Hypothalamus (tissue), 51 donors: Measurements from ENCODE around the gene CCNI.
"Not testable (repeated sequence)": the region's sequence is repeated elsewhere in the genome, so short reads cannot be mapped to it uniquely, and the experiment has no call there.

Source experiments
- DNase-seq, 51 donors: peaks; one replicate each; lab custom pipeline; 2025; lab: John Stamatoyannopoulos, UW

Gene CCNI

DNA sequence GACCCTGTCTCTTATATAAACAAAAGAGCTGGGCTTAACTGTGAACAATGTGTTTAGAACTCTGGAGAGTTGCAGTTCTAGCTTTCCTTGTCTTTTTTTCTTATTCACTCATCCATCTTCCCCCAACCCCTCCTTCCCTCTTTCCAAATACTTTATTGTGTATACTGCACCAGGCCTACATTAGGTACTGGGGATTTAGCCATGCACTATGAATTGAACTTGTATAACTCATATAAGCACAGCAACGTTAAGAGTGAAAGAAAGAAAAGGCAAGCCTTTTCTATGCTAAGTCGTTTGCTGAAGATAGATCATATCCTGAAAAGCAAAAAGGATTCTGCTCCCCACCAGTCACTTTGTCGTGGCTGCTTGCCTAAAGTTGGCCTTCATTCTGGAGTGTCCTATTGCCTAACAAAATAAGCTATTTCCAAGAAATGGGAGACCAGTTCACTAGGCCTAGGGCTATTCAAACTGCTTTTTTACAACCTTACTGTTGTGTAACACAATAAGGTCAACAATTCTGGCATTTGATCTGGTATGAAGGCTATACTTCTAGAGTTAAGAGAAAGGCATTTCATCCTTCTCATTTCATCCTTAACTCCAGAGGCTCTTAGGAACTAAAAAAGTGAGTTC, 32.2 kb downstream of the CCNI start:
- DNase-seq = no peak

DNA sequence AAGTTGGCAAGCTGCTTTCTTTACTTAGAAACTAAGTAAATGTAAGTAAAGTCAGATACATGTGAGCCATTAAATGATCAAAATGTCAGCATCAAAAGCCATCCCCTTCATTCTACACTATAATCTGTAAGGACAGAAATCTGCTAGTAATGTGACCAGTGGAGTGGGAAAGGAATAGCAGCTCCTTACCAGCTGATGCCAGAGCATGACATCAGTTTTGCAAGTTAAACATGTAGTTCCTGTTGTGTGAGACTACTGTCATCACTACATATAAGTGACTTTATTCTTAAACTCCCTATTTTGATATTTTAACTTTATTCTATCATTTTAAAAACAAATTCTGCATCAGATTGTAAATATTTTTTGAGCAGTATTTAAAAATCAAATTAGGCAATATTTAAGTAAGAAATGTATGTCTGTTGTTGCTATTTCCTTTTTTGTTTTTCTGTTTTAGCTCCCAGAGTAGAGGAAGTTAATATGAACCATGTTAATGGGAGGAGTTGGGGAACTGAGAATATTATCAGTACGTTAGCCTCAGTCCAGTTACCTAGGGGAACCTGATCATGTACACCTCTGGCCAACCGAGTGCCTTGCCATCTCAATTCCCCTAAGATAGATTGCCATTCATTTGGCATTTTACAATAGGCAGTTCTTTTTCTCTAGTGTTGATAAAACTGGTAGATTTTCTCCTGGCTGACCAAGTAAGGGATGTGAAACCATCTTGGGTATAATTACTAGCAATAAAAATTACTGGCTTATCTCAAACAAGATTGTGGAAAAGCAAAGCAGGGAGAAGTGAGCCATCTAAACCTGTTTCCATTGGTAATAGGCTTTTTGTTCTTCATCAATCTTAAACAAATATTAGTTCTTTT, 34.7 kb downstream of the CCNI start:
- no peak for DNase-seq

DNA sequence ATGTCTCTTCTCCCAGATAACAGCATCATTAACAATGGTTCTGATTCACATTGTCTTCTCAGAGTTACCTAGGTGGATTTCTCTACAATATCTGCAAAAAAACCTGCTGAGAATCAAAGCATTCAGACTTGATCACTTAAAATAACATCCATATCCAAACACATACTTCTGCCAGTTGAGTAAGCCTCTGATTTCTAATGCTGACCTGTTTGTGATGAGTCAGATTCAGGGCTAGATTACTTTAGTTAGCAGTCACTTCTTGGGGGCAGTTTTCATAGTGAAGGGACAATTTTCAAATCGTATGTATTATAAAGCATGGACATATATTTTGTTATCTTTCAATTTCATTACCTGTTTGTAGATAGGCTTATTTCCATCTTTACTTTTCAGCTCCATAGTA, 35.5 kb downstream of the CCNI start:
- DNase-seq = no peak

- no peak for DNase-seq
Observed at GRCh38 chr4:77039796-77040195, 36.0 kb downstream of the CCNI start.

DNA sequence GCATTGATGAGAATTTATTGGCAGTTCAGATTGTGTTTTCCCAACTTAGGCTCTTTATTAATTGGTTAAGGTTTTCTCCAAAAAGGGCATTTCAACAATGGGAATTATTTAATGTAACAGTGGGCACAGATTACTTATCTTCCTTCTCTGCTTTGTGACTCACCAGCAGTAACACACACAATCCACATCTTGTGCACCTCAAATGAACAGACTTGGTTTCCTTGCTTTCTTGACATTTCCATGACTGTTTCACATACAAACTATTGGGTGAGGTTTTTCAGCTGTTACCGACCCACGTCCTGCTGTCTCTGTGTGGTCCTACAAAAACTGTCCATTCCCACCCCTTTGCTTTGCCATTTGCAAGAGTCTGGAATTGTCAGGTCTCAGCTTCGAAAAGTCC, 38.1 kb downstream of the CCNI start:
- DNase-seq = no peak

GRCh38 chr4:77037168-77037567, 38.6 kb downstream of the CCNI start:
- not testable (repeated sequence) for DNase-seq

GRCh38 chr4:77036206-77036605, 39.6 kb downstream of the CCNI start:
- DNase-seq = no peak

DNA sequence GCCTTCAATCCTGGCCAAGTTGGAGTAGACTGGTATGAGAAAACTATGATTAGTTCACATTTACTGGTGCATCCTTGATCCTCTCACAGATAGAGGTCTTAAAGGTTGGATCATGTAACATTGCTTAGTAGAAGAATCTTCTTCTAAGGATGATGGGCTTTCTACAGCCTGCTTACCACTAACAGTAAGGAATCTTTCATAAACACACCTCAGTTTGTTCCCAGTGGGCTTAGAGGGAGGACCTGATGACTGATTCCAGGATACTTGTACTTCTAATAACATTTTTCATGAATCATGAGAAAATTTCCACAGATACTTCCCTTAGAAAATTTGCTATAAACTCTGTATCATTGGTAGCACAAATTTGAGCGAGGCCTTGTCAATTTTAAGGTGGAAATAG, 40.6 kb downstream of the CCNI start:
- DNase-seq = no peak

- no peak for DNase-seq
Observed at GRCh38 chr4:77031544-77031943, 44.2 kb downstream of the CCNI start.

DNA sequence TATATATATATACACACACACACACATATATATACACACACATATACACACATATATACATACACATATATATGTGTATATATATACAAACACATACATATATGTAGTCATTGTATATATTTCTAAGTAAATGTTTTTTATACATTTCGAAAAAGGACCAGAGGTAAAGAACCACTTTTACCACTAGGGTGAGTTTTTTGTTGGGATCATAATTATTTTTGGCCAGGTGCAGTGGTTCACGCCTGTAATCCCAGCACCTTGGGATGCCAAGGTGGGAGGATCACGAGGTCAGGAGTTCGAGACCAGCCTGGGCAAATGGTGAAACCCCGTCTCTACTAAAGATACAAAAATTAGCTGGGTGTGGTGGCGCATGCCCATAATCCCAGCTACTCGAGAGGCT, 46.0 kb downstream of the CCNI start:
- DNase-seq = not testable (repeated sequence)

DNA sequence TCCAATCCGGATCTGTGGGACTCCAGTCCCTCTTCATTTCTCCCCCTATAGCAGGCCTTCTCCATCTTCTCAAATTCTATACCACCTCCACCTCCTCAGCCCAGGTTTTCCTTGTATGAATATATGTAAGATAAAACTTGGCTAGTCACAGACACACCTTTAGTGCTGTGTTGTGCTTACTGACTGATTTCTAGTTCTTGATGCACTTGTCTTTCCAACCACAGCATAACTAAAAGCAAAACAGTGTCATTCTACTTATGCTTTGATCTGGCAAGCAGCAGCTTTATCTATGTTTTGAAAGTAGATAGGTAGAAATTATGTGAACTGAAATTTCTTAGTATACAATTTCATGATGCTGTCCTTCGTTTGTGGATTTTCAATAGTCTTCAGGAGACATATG, 47.5 kb downstream of the CCNI start:
- no peak for DNase-seq

DNA sequence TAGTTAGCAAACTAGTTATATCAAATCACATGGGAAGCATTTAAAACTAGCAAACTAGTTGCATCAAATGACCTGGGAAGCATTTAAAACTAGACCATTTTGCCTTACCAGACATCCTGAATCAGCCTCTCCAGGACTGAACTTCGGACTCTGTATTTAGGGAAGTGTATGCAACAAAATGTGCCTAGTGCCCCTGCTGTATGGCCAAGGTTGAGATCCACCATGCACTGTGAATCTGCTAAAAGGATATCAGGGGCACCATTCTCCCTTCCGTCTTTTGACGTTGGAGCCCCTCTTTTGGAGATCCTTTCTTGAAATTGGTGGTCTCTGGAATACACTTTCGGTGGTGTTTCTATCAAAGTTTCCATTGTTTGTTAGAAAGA, 49.5 kb downstream of the CCNI start:
- no peak for DNase-seq

DNA sequence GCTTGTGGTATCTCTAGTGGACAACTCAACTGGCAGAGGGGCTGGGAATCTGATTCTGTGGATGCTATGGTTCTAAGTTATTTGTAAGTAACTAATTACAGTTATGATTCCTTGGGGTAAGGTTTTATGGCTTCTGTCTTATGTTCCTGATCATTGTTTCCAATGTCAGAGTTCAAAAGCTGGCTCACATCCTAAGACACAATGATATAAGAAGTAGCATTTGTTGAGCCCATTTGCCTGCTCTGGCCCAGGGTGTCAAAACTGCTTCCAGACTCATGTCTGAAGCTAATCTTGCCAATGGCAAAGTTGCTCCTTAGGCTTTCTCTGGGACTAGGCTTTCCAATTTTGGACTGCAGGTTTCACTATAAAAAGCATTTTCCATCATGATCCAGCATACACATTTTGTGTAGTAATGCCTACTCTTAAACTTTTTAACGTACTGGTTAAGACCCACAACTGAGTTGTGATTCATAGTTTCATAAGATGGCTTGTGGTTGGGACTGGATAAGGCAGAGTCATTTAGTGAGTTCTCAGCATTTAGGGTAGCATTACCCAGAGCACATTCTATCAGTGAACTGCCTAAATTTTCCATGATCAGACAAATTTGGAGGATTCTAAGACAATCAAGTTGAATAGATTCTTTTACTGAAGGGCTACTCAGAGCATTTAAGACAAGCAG, 50.0 kb downstream of the CCNI start:
- DNase-seq = no peak

DNA sequence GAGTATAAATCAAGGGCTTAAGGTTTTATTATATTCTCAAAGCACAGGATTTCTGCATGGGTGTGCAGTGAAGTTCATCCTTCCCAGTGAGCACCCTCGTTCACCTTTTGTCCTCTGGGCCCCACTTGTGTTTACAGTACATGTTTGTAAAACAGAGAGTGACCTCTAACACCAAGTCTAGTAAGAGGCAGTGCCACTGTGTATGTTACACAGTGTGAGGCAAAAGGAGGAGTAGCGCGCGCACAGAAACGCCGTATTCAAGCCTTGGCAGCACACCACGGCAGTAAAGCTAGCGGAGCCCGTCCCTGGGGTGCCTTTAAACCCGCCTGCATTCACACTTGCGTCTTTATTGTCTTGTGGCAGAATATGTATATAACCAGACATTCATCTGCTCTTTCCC, 51.9 kb downstream of the CCNI start:
- no peak for DNase-seq

GRCh38 chr4:77022560-77023179, 53.1 kb downstream of the CCNI start:
- peak in 7 of 51 donors; percentile 5 to 28 (median 19) for DNase-seq

GRCh38 chr4:77021614-77022089, 54.1 kb downstream of the CCNI start:
- no peak for DNase-seq

- no peak for DNase-seq
Observed at GRCh38 chr4:77020017-77020416, 55.8 kb downstream of the CCNI start.

DNA sequence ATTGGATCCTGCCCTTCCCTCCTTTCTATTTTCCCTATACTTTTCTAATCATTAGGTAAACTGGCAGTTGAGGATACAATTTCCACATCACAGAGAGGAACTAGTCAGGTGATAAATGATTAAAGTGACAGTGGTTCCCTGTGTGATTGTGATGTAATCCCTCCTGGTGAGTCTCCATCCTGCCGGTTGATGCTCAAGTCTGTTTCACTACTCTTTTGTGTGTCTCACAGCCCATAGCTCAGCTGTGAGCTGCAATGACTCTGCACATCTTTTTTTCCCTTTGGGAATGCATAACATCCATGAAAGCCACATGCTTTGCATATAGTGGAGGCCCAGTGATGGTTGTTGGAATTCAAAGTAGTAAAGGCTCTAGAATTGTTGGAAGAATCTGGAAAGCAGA, 60.4 kb downstream of the CCNI start:
- DNase-seq = no peak

GRCh38 chr4:77014256-77014655, 61.5 kb downstream of the CCNI start:
- DNase-seq = no peak

- peak in 5 of 51 donors; percentile 2 to 49 (median 11) for DNase-seq
Observed at GRCh38 chr4:77012726-77013125, 63.1 kb downstream of the CCNI start.

GRCh38 chr4:77010841-77011354, 64.9 kb downstream of the CCNI start:
- DNase-seq = no peak
